ENCODE results near the gene FLNB.

FLNB gene

DNA sequence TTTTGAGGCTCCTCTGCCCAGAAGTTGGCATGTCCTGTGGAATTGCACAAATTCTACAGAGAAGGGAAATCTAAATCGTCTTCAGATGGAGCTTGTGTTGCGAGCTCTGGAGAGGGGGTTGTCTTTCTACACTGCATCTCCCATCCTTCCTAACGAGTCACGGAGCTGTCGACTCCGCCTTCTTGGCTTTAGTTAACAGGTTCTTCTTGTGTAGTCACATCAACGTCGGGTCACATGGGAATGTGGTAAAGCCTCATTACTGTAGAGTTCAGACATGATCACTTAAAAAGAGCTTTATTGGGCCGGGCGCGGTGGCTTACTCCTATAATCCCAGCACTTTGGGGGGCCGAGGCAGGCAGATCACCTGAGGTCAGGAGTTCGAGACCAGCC lies 142.6 kb downstream of the FLNB start:
- Histone ChIP-seq H3K36me3 (ENCODE audit: insufficient read depth, low read depth, low read length) (peaks cover 95% of the 10 kb centered on the region), H3K9me3 (ENCODE audit: insufficient read depth, low read depth, low read length) (no peaks in the 10 kb centered on the region), H3K4me1 (ENCODE audit: insufficient read depth, low read length) (no peaks in the 10 kb centered on the region), H3K27ac (ENCODE audit: low read length) (no peak overlapping the region), H3K27me3 (ENCODE audit: insufficient read depth, low read length) (no peaks in the 10 kb centered on the region), H3K9ac (ENCODE audit: low read depth, low read length) (no peak overlapping the region), H3K4me3 (ENCODE audit: low read length) (no peak overlapping the region)

DNA sequence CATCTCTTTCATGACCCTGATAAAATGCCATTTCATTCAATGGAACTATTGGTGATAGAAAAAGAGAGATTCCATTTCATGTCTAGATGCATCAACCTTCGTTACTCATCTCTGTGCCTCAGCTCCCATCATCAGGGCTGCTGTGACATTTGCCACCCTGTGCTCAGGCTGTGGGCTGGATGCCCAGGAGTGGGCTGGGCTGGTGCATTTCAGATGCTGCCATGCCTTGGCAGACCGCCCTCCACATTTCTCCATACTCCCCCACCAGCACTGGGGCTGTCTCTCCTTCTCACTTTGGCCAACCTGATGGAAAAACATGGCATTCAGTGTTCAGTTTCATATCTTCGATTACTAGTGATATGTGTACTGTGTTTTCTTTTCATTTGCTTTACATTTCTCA lies 143.4 kb downstream of the FLNB start:
- Histone ChIP-seq H3K9ac (ENCODE audit: low read depth, low read length) (no peak overlapping the region), H3K27me3 (ENCODE audit: insufficient read depth, low read length) (no peaks in the 10 kb centered on the region), H3K4me1 (ENCODE audit: insufficient read depth, low read length) (no peaks in the 10 kb centered on the region), H3K36me3 (ENCODE audit: insufficient read depth, low read depth, low read length) (peaks cover 95% of the 10 kb centered on the region), H3K9me3 (ENCODE audit: insufficient read depth, low read depth, low read length) (no peaks in the 10 kb centered on the region), H3K4me3 (ENCODE audit: low read length) (no peak overlapping the region), H3K27ac (ENCODE audit: low read length) (no peak overlapping the region)

GRCh38 chr3:58152225-58153015 lies 144.2 kb downstream of the FLNB start:
- Histone ChIP-seq H3K27ac (ENCODE audit: low read length) (no peak overlapping the region), H3K36me3 (ENCODE audit: insufficient read depth, low read depth, low read length) (peaks cover 95% of the 10 kb centered on the region), H3K4me1 (ENCODE audit: insufficient read depth, low read length) (no peaks in the 10 kb centered on the region), H3K27me3 (ENCODE audit: insufficient read depth, low read length) (no peaks in the 10 kb centered on the region), H3K9me3 (ENCODE audit: insufficient read depth, low read depth, low read length) (no peaks in the 10 kb centered on the region), H3K4me3 (ENCODE audit: low read length) (no peak overlapping the region), H3K9ac (ENCODE audit: low read depth, low read length) (no peak overlapping the region)

DNA sequence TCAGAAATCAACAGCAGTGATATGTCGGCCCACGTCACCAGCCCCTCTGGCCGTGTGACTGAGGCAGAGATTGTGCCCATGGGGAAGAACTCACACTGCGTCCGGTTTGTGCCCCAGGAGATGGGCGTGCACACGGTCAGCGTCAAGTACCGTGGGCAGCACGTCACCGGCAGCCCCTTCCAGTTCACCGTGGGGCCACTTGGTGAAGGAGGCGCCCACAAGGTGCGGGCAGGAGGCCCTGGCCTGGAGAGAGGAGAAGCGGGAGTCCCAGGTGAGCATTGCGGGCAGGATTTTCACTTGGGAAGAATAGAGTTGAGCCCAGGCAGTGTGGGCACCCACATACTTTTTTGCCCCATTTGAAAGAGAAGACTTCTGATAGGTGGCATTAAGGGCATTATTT lies 145.1 kb downstream of the FLNB start:
- H3K36me3 ChIP-seq (ENCODE audit: insufficient read depth, low read depth, low read length), result peaks cover 91% of the 10 kb centered on the region
- no peaks in the 10 kb centered on the region for H3K27me3 ChIP-seq (ENCODE audit: insufficient read depth, low read length)
- H3K9ac ChIP-seq (ENCODE audit: low read depth, low read length), result no peak overlapping the region

GRCh38 chr3:58154626-58155449 lies 146.6 kb downstream of the FLNB start:
- H3K27ac ChIP-seq (ENCODE audit: low read length), result no peak overlapping the region
- peaks cover 88% of the 10 kb centered on the region for H3K36me3 ChIP-seq (ENCODE audit: insufficient read depth, low read depth, low read length)
- no peaks in the 10 kb centered on the region for H3K4me1 ChIP-seq (ENCODE audit: insufficient read depth, low read length)
- no peak overlapping the region for H3K4me3 ChIP-seq (ENCODE audit: low read length)
- no peaks in the 10 kb centered on the region for H3K9me3 ChIP-seq (ENCODE audit: insufficient read depth, low read depth, low read length)
- no peaks in the 10 kb centered on the region for H3K27me3 ChIP-seq (ENCODE audit: insufficient read depth, low read length)
- H3K9ac ChIP-seq (ENCODE audit: low read depth, low read length), result no peak overlapping the region

More for the DNA sequence above, 145.1 kb downstream of the FLNB start:
- Histone ChIP-seq H3K4me1 (ENCODE audit: insufficient read depth, low read length) (no peaks in the 10 kb centered on the region), H3K9me3 (ENCODE audit: insufficient read depth, low read depth, low read length) (no peaks in the 10 kb centered on the region), H3K27ac (ENCODE audit: low read length) (no peak overlapping the region), H3K4me3 (ENCODE audit: low read length) (no peak overlapping the region)

GRCh38 chr3:58155838-58156237 lies 147.6 kb downstream of the FLNB start:
- Histone ChIP-seq H3K9me3 (ENCODE audit: insufficient read depth, low read depth, low read length) (no peaks in the 10 kb centered on the region), H3K4me1 (ENCODE audit: insufficient read depth, low read length) (no peaks in the 10 kb centered on the region), H3K27ac (ENCODE audit: low read length) (no peak overlapping the region), H3K4me3 (ENCODE audit: low read length) (no peak overlapping the region), H3K27me3 (ENCODE audit: insufficient read depth, low read length) (no peaks in the 10 kb centered on the region), H3K9ac (ENCODE audit: low read depth, low read length) (no peak overlapping the region), H3K36me3 (ENCODE audit: insufficient read depth, low read depth, low read length) (peaks cover 88% of the 10 kb centered on the region)

DNA sequence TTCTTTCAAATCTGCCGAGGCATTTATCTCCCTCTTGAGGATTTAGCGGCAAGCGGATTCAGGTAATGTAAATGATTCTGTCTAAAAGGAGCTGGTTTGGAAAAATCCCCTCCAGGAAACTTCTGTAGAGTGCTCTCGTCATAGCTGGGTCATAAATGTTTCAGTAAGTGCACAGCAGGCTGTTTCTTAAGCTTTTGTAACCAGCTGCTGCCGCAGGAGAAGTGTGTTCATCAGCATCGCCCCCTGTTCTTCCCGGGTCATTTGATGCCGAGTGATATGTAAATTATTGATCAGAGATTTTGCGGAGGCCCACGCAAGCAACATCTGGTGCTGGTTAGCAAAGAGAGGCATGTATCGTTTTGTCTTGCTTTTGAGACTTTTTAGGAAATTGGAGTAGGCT lies 149.5 kb downstream of the FLNB start:
- no peak overlapping the region for H3K27ac ChIP-seq (ENCODE audit: low read length)
- no peaks in the 10 kb centered on the region for H3K4me1 ChIP-seq (ENCODE audit: insufficient read depth, low read length)
- no peaks in the 10 kb centered on the region for H3K9me3 ChIP-seq (ENCODE audit: insufficient read depth, low read depth, low read length)
- H3K36me3 ChIP-seq (ENCODE audit: insufficient read depth, low read depth, low read length), result peaks cover 88% of the 10 kb centered on the region
- no peak overlapping the region for H3K4me3 ChIP-seq (ENCODE audit: low read length)
- H3K9ac ChIP-seq (ENCODE audit: low read depth, low read length), result no peak overlapping the region
- no peaks in the 10 kb centered on the region for H3K27me3 ChIP-seq (ENCODE audit: insufficient read depth, low read length)

DNA sequence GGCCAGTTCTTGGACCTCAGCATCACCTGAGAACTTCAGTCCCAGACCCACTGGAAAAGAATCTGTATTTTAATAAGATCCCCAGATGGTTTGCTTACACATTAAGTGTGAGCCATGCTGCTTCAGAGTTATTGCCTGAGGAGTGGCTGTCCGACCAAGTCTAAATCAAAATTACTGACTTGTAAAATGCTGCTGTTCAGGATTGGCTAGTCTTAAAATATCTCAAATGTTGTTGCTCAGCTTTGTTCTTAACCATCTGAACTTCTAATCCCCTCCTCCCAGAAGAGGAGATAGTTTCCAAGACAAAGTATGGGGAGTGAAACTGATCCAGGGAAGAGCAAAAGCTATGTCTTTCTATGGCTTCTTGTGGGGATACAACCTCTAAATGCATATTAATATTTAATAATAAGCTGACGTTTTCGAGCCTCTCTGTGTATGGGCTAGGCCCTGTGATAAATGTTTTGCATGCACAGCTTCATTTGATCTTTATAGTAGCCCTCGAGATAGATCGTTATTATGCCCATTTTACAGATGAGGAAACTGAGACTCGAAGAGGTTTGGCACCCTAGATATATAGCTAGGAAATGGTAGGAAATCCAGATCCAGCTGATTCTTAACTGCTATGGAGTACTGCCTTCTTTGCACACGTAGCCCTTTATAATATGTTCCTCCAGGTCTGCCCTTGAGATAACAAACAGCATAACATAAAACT lies 150.4 kb downstream of the FLNB start:
- Histone ChIP-seq H3K27ac (ENCODE audit: low read length) (no peak overlapping the region), H3K36me3 (ENCODE audit: insufficient read depth, low read depth, low read length) (peaks cover 88% of the 10 kb centered on the region), H3K9me3 (ENCODE audit: insufficient read depth, low read depth, low read length) (no peaks in the 10 kb centered on the region)

GRCh38 chr3:58160399-58160798 lies 152.2 kb downstream of the FLNB start:
- H3K9ac ChIP-seq (ENCODE audit: low read depth, low read length), result no peak overlapping the region
- peaks cover 2% of the 10 kb centered on the region; the same call in 1 of the 2 replicates for H3K4me1 ChIP-seq (ENCODE audit: insufficient read depth, low read length)
- no peak overlapping the region for H3K4me3 ChIP-seq (ENCODE audit: low read length)
- H3K36me3 ChIP-seq (ENCODE audit: insufficient read depth, low read depth, low read length), result peaks cover 88% of the 10 kb centered on the region
- no peaks in the 10 kb centered on the region for H3K27me3 ChIP-seq (ENCODE audit: insufficient read depth, low read length)
- no peaks in the 10 kb centered on the region for H3K9me3 ChIP-seq (ENCODE audit: insufficient read depth, low read depth, low read length)
- no peak overlapping the region for H3K27ac ChIP-seq (ENCODE audit: low read length)

More for the DNA sequence above, 150.4 kb downstream of the FLNB start:
- no peak overlapping the region for H3K9ac ChIP-seq (ENCODE audit: low read depth, low read length)
- H3K4me1 ChIP-seq (ENCODE audit: insufficient read depth, low read length), result no peaks in the 10 kb centered on the region
- H3K4me3 ChIP-seq (ENCODE audit: low read length), result no peak overlapping the region
- H3K27me3 ChIP-seq (ENCODE audit: insufficient read depth, low read length), result no peaks in the 10 kb centered on the region

DNA sequence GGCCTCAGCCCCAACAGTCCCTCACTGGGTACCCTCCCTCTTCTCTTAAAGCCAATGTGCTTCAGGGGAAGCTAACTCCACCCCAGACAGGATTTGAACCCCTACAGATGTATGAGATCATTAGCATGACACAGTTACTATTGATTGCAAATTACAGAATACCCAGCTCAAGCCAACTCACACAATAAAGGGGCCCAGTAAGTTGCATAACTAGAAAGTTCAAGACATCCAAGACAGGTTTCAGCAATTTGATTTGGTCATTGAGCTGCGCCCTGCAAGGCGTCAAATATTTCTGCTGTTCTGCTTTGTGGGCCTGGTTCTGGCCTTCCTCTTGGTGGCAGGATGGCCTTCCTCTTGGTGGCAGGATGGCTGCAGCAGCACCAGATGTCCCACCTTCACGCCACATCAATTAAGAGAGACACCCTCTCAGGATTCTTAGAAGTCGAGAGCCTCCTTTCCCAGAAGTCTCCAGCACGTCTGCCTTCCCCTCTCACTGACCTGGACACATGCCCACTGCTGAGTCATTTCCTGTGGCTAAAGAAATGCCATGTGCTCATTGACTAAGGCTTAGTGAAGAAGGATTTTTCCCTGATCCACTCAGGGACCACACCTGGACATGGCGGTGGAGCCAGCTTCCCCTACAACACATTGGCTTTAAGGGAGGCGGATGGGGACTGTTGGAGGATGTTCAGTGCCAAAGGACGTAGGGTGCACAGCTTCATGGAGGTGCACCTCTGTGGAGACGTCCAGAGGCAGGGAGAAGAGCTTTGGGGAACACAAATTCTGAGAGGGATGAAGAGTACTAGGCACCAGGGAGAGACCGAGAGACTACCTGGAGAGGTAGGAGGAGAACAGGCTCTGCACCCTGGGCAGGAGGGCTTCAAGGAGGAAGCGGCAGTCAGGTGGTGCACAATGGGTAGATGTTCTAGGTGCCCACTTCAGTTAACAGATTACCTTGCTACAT lies 153.5 kb downstream of the FLNB start:
- peaks cover 2% of the 10 kb centered on the region; the same call in 1 of the 2 replicates for H3K4me1 ChIP-seq (ENCODE audit: insufficient read depth, low read length)
- H3K27me3 ChIP-seq (ENCODE audit: insufficient read depth, low read length), result no peaks in the 10 kb centered on the region
- no peak overlapping the region for H3K27ac ChIP-seq (ENCODE audit: low read length)
- H3K36me3 ChIP-seq (ENCODE audit: insufficient read depth, low read depth, low read length), result peaks cover 82% of the 10 kb centered on the region
- H3K9me3 ChIP-seq (ENCODE audit: insufficient read depth, low read depth, low read length), result no peaks in the 10 kb centered on the region
- H3K4me3 ChIP-seq (ENCODE audit: low read length), result no peak overlapping the region
- H3K9ac ChIP-seq (ENCODE audit: low read depth, low read length), result no peak overlapping the region

DNA sequence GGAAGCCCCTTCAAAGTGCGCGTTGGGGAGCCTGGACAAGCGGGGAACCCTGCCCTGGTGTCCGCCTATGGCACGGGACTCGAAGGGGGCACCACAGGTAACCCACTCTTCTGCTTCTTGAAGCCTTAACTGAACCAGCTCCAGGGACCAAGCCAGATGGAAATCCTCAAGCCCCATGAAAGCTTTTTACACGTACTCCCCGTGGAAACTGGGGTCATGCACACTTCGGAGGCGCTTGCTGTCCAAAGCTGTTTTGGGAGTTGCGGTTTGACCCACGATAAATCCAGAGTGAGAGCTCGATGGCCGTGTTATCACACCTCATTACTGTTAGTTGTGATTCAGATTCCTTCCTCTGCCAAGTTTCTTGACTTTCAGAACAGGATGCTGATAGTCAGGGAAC lies 155.0 kb downstream of the FLNB start:
- peaks cover 2% of the 10 kb centered on the region; the same call in 1 of the 2 replicates for H3K4me1 ChIP-seq (ENCODE audit: insufficient read depth, low read length)
- no peak overlapping the region for H3K4me3 ChIP-seq (ENCODE audit: low read length)
- no peaks in the 10 kb centered on the region for H3K9me3 ChIP-seq (ENCODE audit: insufficient read depth, low read depth, low read length)
- no peak overlapping the region for H3K27ac ChIP-seq (ENCODE audit: low read length)
- peaks cover 74% of the 10 kb centered on the region for H3K36me3 ChIP-seq (ENCODE audit: insufficient read depth, low read depth, low read length)
- no peak overlapping the region for H3K9ac ChIP-seq (ENCODE audit: low read depth, low read length)
- H3K27me3 ChIP-seq (ENCODE audit: insufficient read depth, low read length), result no peaks in the 10 kb centered on the region
